HG02885 (cell line): ENCODE data around the gene RHPN2.
A peak's percentile ranks its signal among the peaks of the same experiment; 100 is the strongest.
"Not testable (repeated sequence)": the region's sequence is repeated elsewhere in the genome, so short reads cannot be mapped to it uniquely, and the experiment has no call there.

Experiments
- ATAC-seq: cut with Tn5 transposase; IDR thresholded peaks from one replicate; pipeline ENCODE4 v1.9.1; 2021; ENCODE audit warnings: mild to moderate bottlenecking; ENCODE audit not compliant: unreplicated experiment, poor library complexity

RHPN2 gene

DNA sequence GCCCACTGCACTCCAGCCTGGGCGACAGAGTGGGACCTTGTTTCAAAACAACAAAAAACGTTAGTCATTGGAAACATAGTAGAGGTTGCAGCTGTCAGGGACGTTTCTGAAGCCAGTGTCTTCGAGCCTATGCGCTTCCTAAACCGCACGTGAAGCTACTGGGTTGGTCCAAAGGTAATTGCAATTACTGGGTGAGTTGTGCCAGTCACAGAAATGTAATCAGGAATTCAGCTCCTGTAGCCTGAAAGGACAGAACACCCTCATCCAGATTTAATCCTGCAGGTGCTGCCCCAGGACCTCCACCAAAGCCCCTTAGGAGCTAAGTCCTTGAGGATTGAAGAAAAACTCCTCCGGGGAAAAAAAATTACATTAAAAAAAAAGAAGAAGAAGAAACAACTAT, 2.4 kb upstream of the RHPN2 start:
- no peak for ATAC-seq

GRCh38 chr19:33066543-33066942, 1.9 kb upstream of the RHPN2 start:
- no peak for ATAC-seq

GRCh38 chr19:33064458-33064791, 263 bp downstream of the RHPN2 start:
- peak; percentile 62 for ATAC-seq

- no peak for ATAC-seq
These were observed 783 bp downstream of the RHPN2 start for GRCh38 chr19:33063753-33064457.

- ATAC-seq = no peak
These were observed 1.3 kb downstream of the RHPN2 start for GRCh38 chr19:33063356-33063752.

DNA sequence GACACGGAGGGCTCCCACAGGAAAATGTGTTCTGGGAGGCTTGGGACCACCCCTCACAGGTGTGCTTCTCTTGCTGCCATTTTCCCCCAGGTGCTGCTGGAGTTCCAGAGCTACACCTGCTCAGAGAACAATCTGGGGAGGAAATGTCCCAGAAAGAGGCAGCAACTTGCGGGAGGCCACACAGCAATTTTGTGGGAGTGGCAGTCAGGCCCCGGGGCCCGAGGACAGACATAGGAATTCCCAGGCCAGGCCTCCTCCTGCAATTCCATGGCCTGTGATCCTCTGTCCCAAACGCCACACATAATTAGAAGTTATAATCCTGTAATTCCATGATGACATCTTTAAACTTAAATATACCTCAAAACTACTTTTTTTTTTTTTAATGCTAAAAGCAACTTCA, 1.8 kb downstream of the RHPN2 start:
- no peak for ATAC-seq

GRCh38 chr19:33060586-33060985, 4.1 kb downstream of the RHPN2 start:
- no peak for ATAC-seq

DNA sequence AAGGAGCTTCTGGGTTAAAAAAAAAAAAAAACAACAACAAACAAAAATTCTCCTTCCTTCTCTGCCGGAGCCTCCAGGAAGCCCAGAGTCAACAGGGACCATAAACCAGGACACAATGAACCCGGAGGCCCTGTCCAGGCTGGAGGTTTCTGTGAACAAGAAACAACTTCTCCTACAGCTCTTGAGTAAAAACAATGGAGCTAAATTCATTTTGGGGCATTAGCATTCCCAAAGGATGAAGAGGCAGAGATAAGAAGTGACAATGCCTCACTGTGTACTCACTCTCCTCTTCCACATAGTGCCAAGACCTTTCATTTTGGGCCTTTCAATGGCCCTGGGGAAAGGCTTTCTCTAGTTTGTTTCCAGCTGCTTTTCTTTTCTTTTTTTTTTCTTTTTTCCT, 9.0 kb downstream of the RHPN2 start:
- no peak for ATAC-seq

DNA sequence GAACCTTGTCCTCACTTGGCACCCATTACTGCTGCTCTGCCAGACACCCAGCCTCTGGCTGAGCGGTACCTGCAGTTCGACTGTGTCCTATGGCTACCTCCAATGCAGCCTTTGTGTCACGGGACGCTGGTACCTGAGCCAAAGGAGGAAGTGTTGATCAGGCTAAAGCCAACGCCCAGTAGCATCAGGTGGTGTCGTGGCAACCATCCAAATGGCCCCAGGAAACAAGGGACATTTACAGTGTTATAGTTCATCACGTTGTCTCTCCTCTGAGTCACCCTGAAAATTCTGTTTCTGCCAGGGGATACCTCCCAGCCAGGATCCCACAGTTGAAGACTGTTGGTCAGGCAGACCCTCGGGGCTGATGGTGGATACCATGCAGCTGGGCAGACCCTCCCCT, 10.1 kb downstream of the RHPN2 start:
- ATAC-seq = no peak

DNA sequence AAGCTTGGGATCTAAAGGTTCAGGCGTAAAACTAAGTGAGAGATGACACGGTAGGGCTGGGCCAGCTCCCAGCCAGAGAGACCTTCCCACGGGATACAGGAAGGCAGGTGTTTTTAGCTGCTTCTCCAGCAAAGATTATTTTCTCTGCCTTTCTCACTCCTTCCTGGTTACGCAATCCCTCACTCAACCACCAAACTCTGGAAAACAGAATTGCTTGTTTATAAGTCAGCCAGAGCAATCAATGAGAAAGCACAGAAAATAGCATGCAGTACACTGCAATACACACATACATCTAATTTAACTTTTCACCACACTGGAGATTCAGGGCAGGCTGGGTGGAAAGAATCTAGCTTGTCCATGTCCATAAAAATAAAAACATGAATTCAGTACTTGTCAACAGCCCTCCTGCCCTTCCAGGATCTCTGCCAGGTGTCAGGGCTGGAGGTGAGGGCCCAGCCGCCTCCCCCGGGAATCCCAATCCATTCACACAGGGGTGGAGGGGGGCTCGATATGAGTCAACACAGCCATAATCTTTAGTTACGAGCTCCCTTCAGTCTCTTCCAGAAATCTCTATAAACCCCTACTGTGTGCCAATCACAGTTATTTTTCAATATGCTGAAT, 12.2 kb downstream of the RHPN2 start:
- ATAC-seq = no peak

DNA sequence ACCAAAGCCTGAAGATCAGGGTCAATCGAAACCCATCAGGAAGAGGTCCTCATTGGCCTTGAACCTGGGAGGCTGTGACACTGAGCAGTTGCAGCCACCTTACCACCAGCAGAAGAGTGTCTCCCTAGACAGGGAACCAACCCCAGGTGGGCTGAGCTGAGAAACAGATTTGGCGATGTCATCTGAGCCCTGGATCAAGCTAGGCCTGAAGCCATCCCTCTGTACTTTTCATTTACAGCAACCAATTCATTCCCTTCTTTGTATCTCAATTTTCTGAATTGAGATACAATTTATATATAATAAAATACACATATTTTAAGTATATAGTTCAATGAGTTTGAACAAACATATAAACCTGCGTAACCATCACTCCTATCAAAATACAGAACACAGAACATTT, 14.6 kb downstream of the RHPN2 start:
- no peak for ATAC-seq

- no peak for ATAC-seq
These were observed 15.6 kb downstream of the RHPN2 start for GRCh38 chr19:33048806-33049676.

DNA sequence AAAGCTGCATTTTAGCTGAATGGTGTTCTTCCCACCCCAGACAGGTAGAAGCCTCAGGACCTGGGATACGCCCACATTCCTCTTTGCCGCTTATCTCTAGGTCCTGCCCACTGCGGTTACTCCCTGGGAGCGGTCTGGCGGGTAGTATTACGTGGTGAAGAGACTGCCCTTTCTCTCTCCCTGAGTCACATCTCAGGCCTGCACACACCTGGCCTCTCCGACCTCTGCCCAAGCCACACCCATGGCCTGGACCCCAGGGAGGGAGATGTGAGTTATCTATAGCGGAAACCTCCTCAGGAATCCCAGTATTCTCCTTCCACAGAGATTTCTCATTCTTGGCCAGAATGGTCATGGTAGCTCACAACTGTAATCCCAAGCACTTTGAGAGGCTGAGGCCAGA, 17.3 kb downstream of the RHPN2 start:
- no peak for ATAC-seq

GRCh38 chr19:33041828-33042160, 22.9 kb downstream of the RHPN2 start:
- not testable (repeated sequence) for ATAC-seq

DNA sequence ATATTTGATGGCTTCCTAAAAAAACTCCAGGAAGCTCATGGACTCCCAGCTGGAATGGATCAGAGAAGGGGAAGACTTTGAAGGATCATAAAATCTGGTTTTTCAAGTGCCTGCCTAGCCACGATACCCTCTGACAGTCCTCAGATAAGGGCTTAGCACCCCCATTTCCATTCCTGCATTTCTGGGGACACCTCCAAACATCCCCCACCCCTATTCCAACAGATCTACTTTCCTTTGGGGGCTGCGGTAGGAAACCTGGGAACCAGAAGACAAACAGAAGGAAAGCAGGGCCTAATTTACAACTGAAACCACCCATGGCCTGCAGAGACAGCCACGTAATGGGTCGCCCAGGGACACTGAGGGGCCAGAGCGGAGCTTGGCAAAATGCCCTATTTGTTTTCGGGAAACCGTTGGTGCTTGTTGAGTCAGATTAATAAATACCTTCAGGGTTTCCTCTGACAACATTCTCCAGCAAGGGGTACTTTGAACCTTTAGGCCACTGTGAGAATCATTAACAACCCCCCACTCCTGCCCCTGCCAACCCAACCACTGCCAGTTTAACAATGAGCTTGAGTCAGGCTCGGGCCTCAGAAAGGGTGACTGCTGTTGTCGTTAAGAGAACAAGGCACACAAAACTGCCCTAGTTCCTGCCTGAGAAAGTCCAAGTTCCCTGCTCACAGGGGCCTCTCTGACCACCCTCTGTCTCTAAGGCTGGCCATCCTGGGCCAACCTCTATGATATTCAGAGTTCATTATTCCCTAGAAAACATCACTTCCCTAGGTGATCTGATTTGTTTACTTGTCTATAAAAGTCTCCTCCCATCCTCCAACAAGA, 23.5 kb downstream of the RHPN2 start:
- no peak for ATAC-seq

- ATAC-seq = no peak
These were observed 24.9 kb downstream of the RHPN2 start for GRCh38 chr19:33039815-33040214.

- no peak for ATAC-seq
These were observed 25.5 kb downstream of the RHPN2 start for GRCh38 chr19:33039108-33039599.

GRCh38 chr19:33037168-33038025, 27.3 kb downstream of the RHPN2 start:
- ATAC-seq = not testable (repeated sequence)

DNA sequence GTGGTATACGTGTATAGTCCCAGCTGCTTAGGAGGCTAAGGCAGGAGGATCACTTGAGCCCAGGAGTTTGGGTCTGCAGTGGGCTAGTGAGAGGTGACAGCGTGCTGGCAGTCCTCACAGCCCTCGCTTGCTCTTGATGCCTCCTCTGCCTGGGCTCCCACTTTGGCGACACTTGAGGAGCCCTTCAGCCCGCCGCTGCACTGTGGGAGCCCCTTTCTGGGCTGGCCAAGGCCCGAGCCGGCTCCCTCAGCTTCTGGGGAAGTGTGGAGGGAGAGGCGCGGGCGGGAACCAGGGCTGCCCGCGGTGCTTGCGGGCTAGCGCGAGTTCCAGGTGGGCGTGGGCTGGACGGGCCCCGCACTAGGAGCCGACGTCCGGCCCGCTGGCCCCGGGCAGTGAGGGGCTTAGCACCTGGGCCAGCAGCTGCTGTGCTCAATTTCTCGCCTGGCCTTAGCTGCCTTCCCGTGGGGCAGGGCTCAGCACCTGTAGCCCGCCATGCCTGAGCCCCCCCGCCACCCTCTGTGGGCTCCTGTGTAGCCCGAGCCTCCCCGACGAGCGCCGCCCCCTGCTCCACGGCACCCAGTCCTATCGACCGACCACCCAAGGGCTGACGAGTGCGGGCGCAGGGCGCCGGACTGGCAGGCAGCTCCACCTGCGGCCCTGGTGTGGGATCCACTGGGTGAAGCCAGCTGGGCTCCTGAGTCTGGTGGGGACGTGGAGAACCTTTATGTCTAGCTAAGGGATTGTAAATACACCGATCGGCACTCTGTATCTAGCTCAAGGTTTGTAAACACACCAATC, 28.1 kb downstream of the RHPN2 start:
- ATAC-seq = not testable (repeated sequence)
